Prostate gland (tissue), 2 donors: ENCODE results near the gene FSIP1.

Source experiments
- POLR2A ChIP-seq: fragments of 450-650 bp; IDR thresholded peaks from one replicate; pipeline ENCODE4 v1.6.1; 2016; ENCODE audit warnings: antibody characterized with exemption, mild to moderate bottlenecking
- TF ChIP-seq, protein P1 (sequence below), 4 experiments: fragments of 200-600 bp in 2 of 4; fragments of 450-650 bp in 2 of 4; sonication (generic) in 2 of 4; IDR thresholded peaks; 1 replicate in 3 of 4; 2 replicates in 1 of 4; pipeline ENCODE4 v1.5.1; 2016 to 2019; ENCODE audit warnings: antibody characterized with exemption in 4 of 4, mild to moderate bottlenecking in 2 of 4, moderate library complexity in 2 of 4

DNA sequence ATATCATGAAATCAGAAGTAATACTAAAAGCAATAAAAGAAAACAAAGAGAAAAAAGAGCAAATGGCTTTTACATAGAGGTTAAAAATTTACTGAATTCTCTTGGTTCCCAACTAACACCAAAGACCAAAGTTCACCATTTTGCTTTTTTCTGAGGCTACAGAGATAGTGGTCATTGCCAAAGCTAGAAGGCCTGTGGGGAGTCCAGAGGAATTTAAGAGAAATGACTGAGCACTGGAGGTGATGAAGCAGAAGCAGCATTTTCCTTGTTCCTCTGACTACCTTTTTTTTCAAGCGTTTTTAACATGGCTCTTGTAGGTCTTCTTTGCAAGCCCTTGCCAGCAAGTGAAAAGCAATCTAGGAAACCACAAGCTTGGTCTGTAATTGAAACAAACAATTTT is 143.6 kb downstream of the FSIP1 start:
- TF ChIP-seq, protein P1, sequence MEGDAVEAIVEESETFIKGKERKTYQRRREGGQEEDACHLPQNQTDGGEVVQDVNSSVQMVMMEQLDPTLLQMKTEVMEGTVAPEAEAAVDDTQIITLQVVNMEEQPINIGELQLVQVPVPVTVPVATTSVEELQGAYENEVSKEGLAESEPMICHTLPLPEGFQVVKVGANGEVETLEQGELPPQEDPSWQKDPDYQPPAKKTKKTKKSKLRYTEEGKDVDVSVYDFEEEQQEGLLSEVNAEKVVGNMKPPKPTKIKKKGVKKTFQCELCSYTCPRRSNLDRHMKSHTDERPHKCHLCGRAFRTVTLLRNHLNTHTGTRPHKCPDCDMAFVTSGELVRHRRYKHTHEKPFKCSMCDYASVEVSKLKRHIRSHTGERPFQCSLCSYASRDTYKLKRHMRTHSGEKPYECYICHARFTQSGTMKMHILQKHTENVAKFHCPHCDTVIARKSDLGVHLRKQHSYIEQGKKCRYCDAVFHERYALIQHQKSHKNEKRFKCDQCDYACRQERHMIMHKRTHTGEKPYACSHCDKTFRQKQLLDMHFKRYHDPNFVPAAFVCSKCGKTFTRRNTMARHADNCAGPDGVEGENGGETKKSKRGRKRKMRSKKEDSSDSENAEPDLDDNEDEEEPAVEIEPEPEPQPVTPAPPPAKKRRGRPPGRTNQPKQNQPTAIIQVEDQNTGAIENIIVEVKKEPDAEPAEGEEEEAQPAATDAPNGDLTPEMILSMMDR (IDR thresholded peaks at IDR 0.05) = no peak
- TF ChIP-seq POLR2A = no peak
